Measurements from ENCODE around the gene GMPS.

The GMPS gene

GRCh38 chr3:155886915-155887314, 16.5 kb downstream of the GMPS start:
- no peak overlapping the region for H3K4me3 ChIP-seq (ENCODE audit: control insufficient read depth in 1 of 7, extremely low read depth in 1 of 7, insufficient read depth in 4 of 7, low read depth in 2 of 7, low read length in 6 of 7)
- DNase-seq, result no peak
- ChIA-PET POLR2A (no interaction called here), CTCF (interaction anchor here (0.6 to 1.8 kb wide), 4 partner anchors 9 to 151 kb away, joined by 3 to 6 read pairs (median 3); no protein-coding TSS in a partner anchor)
- H3K27me3 ChIP-seq (replicated peaks in 2 of 5; ENCODE audit: control insufficient read depth in 4 of 5, insufficient read depth in 5 of 5, low read length in 4 of 5), result no peaks in the 10 kb centered on the region
- no peak overlapping the region for H3K27ac ChIP-seq (ENCODE audit: insufficient read depth in 1 of 2, low read depth in 1 of 2, low read length in 2 of 2, poor library complexity in 1 of 2, severe bottlenecking in 2 of 2)
- peaks cover 0 to 22% (median 14%) of the 10 kb centered on the region in 4 experiments for H3K4me1 ChIP-seq (ENCODE audit: control extremely low read depth in 1 of 4, control insufficient read depth in 4 of 4, insufficient read depth in 4 of 4, low read length in 3 of 4)
- no peaks in the 10 kb centered on the region for H3K36me3 ChIP-seq (ENCODE audit: control insufficient read depth in 4 of 4, insufficient read depth in 4 of 4, low read length in 3 of 4)
- 100% methylated on average over 1 of the region's 1 CpG for WGBS (ENCODE audit: insufficient coverage)
- H3K9me3 ChIP-seq (ENCODE audit: control extremely low read depth in 1 of 5, control insufficient read depth in 4 of 5, insufficient read depth in 2 of 5, low read depth in 1 of 5, low read length in 4 of 5), result no peaks in the 10 kb centered on the region

DNA sequence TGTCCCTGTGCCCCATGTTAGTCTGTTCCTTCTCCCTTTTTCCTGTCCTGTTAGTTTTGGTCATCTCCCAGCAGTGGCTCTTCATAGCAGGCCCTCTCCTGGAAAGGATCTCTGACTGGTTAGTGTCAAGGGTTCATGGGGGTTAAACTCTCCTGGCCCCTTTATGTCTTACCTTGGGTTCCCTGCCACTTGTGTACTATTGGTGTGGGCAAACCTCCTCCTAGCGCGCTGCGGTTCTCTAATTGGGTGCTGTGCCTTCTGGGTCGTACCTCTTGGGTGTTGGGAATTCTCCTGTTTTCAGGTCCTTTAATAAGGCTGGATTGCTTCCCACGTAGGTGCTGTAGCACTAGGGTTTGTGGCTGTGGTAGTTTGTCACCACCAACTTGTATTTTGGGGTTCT, 18.8 kb downstream of the GMPS start:
- Histone ChIP-seq H3K9me3 (ENCODE audit: control extremely low read depth in 1 of 5, control insufficient read depth in 4 of 5, insufficient read depth in 2 of 5, low read depth in 1 of 5, low read length in 4 of 5) (no peaks in the 10 kb centered on the region), H3K27ac (ENCODE audit: insufficient read depth in 1 of 2, low read depth in 1 of 2, low read length in 2 of 2, poor library complexity in 1 of 2, severe bottlenecking in 2 of 2) (peak overlapping the region in 1 of 2 experiments; percentile 43), H3K4me3 (ENCODE audit: control insufficient read depth in 1 of 7, extremely low read depth in 1 of 7, insufficient read depth in 4 of 7, low read depth in 2 of 7, low read length in 6 of 7) (no peak overlapping the region), H3K4me1 (ENCODE audit: control extremely low read depth in 1 of 4, control insufficient read depth in 4 of 4, insufficient read depth in 4 of 4, low read length in 3 of 4) (peaks cover 0 to 22% (median 14%) of the 10 kb centered on the region in 4 experiments), H3K27me3 (replicated peaks in 2 of 5; ENCODE audit: control insufficient read depth in 4 of 5, insufficient read depth in 5 of 5, low read length in 4 of 5) (no peaks in the 10 kb centered on the region), H3K36me3 (ENCODE audit: control insufficient read depth in 4 of 4, insufficient read depth in 4 of 4, low read length in 3 of 4) (peaks cover 0 to 7% (median 4%) of the 10 kb centered on the region in 4 experiments)
- ChIA-PET CTCF (interaction anchor here (1.0 to 1.2 kb wide), 2 partner anchors 7 to 23 kb away, joined by 3 to 4 read pairs; no protein-coding TSS in a partner anchor), POLR2A (no interaction called here)
- DNase-seq, result no peak
- 100% methylated on average over 2 of the region's 5 CpGs for WGBS (ENCODE audit: insufficient coverage)

- POLR2A ChIA-PET, result no interaction called here
- Histone ChIP-seq H3K4me3 (ENCODE audit: control insufficient read depth in 1 of 7, extremely low read depth in 1 of 7, insufficient read depth in 4 of 7, low read depth in 2 of 7, low read length in 6 of 7) (peak overlapping the region in 1 of 7 experiments; percentile 48), H3K36me3 (ENCODE audit: control insufficient read depth in 4 of 4, insufficient read depth in 4 of 4, low read length in 3 of 4) (peaks cover 4 to 14% (median 9%) of the 10 kb centered on the region in 4 experiments), H3K9me3 (ENCODE audit: control extremely low read depth in 1 of 5, control insufficient read depth in 4 of 5, insufficient read depth in 2 of 5, low read depth in 1 of 5, low read length in 4 of 5) (no peaks in the 10 kb centered on the region), H3K27me3 (replicated peaks in 2 of 5; ENCODE audit: control insufficient read depth in 4 of 5, insufficient read depth in 5 of 5, low read length in 4 of 5) (no peaks in the 10 kb centered on the region), H3K4me1 (ENCODE audit: control extremely low read depth in 1 of 4, control insufficient read depth in 4 of 4, insufficient read depth in 4 of 4, low read length in 3 of 4) (peaks cover 0 to 22% (median 14%) of the 10 kb centered on the region in 4 experiments), H3K27ac (ENCODE audit: insufficient read depth in 1 of 2, low read depth in 1 of 2, low read length in 2 of 2, poor library complexity in 1 of 2, severe bottlenecking in 2 of 2) (peak overlapping the region in 1 of 2 experiments; percentile 72)
- DNase-seq, result peak in 1 of 3 donors; percentile 10
- CTCF ChIA-PET, result interaction anchor here (1.2 kb wide), 1 partner anchor 8 kb away, joined by 4 read pairs; no protein-coding TSS in a partner anchor
- WGBS (ENCODE audit: insufficient coverage), result no CpG with 5 or more reads among the region's 1 CpG
Observed at GRCh38 chr3:155889952-155890351, 19.5 kb downstream of the GMPS start.

DNA sequence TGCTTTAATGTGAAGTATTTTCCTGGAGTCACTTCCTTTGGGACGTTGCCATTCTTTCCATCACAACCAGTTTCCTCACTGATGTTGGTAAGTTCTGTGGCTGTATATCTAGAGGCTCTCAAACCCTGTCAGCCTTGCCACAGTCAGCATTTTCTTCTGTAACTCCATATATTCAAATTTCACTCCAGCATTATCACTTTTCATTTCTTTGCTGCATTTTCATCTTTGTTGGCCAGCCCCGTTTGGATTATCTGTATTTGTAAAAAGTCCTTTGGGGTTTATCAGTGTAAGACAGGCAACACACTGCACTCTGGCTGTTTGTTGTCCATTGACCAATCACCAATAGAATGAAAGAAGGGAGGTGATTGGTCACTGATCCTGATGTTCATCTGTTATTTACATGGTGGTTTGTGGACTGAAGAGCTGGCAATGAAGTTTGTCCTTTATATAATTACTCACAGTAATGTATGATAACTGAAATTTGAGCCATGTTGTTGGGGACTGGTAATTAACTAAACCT, 20.3 kb downstream of the GMPS start:
- H3K4me1 ChIP-seq (ENCODE audit: control extremely low read depth in 1 of 4, control insufficient read depth in 4 of 4, insufficient read depth in 4 of 4, low read length in 3 of 4), result peaks cover 0 to 22% (median 14%) of the 10 kb centered on the region in 4 experiments
- peak overlapping the region in 3 of 7 experiments; percentile 27 to 54 (median 48) for H3K4me3 ChIP-seq (ENCODE audit: control insufficient read depth in 1 of 7, extremely low read depth in 1 of 7, insufficient read depth in 4 of 7, low read depth in 2 of 7, low read length in 6 of 7)
- peaks cover 4 to 19% (median 15%) of the 10 kb centered on the region in 4 experiments for H3K36me3 ChIP-seq (ENCODE audit: control insufficient read depth in 4 of 4, insufficient read depth in 4 of 4, low read length in 3 of 4)
- POLR2A ChIA-PET, result no interaction called here
- no CpG with 5 or more reads among the region's 2 CpGs for WGBS (ENCODE audit: insufficient coverage)
- H3K27me3 ChIP-seq (replicated peaks in 2 of 5; ENCODE audit: control insufficient read depth in 4 of 5, insufficient read depth in 5 of 5, low read length in 4 of 5), result no peaks in the 10 kb centered on the region
- no peaks in the 10 kb centered on the region for H3K9me3 ChIP-seq (ENCODE audit: control extremely low read depth in 1 of 5, control insufficient read depth in 4 of 5, insufficient read depth in 2 of 5, low read depth in 1 of 5, low read length in 4 of 5)
- CTCF ChIA-PET, result no interaction called here
- H3K27ac ChIP-seq (ENCODE audit: insufficient read depth in 1 of 2, low read depth in 1 of 2, low read length in 2 of 2, poor library complexity in 1 of 2, severe bottlenecking in 2 of 2), result peak overlapping the region; percentile 4 to 72
- DNase-seq, result peak; percentile 60 to 85 (median 76)

DNA sequence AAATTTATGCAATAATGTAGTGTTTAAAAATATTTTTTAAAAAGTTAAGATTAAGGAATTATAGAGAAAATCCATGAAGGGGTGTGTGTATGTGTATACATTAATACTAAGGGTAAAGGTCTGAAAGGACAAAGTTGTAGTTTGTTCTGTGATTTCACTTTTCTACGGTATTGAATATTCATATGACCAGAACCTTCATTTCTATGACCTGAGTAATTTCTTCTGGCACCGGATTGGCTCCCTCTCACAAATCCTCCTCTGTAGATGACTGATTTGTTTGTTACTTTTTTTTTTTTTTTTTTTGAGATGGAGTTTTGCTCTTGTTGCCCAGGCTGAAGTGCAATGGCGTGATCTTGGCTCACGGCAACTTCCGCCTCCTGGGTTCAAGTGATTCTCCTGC, 20.9 kb downstream of the GMPS start:
- ChIA-PET CTCF (no interaction called here), POLR2A (no interaction called here)
- no peak for DNase-seq
- H3K27me3 ChIP-seq (replicated peaks in 2 of 5; ENCODE audit: control insufficient read depth in 4 of 5, insufficient read depth in 5 of 5, low read length in 4 of 5), result no peaks in the 10 kb centered on the region
- H3K4me1 ChIP-seq (ENCODE audit: control extremely low read depth in 1 of 4, control insufficient read depth in 4 of 4, insufficient read depth in 4 of 4, low read length in 3 of 4), result peaks cover 0 to 22% (median 14%) of the 10 kb centered on the region in 4 experiments
- H3K27ac ChIP-seq (ENCODE audit: insufficient read depth in 1 of 2, low read depth in 1 of 2, low read length in 2 of 2, poor library complexity in 1 of 2, severe bottlenecking in 2 of 2), result peak overlapping the region; percentile 4 to 72
- H3K36me3 ChIP-seq (ENCODE audit: control insufficient read depth in 4 of 4, insufficient read depth in 4 of 4, low read length in 3 of 4), result peaks cover 4 to 22% (median 16%) of the 10 kb centered on the region in 4 experiments
- no peaks in the 10 kb centered on the region for H3K9me3 ChIP-seq (ENCODE audit: control extremely low read depth in 1 of 5, control insufficient read depth in 4 of 5, insufficient read depth in 2 of 5, low read depth in 1 of 5, low read length in 4 of 5)
- WGBS (ENCODE audit: insufficient coverage), result no CpG with 5 or more reads among the region's 5 CpGs
- no peak overlapping the region for H3K4me3 ChIP-seq (ENCODE audit: control insufficient read depth in 1 of 7, extremely low read depth in 1 of 7, insufficient read depth in 4 of 7, low read depth in 2 of 7, low read length in 6 of 7)

- Histone ChIP-seq H3K27me3 (replicated peaks in 2 of 5; ENCODE audit: control insufficient read depth in 4 of 5, insufficient read depth in 5 of 5, low read length in 4 of 5) (no peaks in the 10 kb centered on the region), H3K9me3 (ENCODE audit: control extremely low read depth in 1 of 5, control insufficient read depth in 4 of 5, insufficient read depth in 2 of 5, low read depth in 1 of 5, low read length in 4 of 5) (no peaks in the 10 kb centered on the region), H3K4me3 (ENCODE audit: control insufficient read depth in 1 of 7, extremely low read depth in 1 of 7, insufficient read depth in 4 of 7, low read depth in 2 of 7, low read length in 6 of 7) (no peak overlapping the region), H3K4me1 (ENCODE audit: control extremely low read depth in 1 of 4, control insufficient read depth in 4 of 4, insufficient read depth in 4 of 4, low read length in 3 of 4) (peaks cover 0 to 6% (median 2%) of the 10 kb centered on the region in 4 experiments), H3K27ac (ENCODE audit: insufficient read depth in 1 of 2, low read depth in 1 of 2, low read length in 2 of 2, poor library complexity in 1 of 2, severe bottlenecking in 2 of 2) (no peak overlapping the region), H3K36me3 (ENCODE audit: control insufficient read depth in 4 of 4, insufficient read depth in 4 of 4, low read length in 3 of 4) (peaks cover 16 to 51% (median 35%) of the 10 kb centered on the region in 4 experiments)
- DNase-seq, result no peak
- ChIA-PET POLR2A (no interaction called here), CTCF (interaction anchor here (1.8 kb wide), 3 partner anchors 9 to 89 kb away, joined by 5 to 7 read pairs (median 6); partner anchors contain the start of gene C3orf33)
- 100% methylated on average over 6 of the region's 7 CpGs for WGBS (ENCODE audit: insufficient coverage)
Observed at GRCh38 chr3:155895379-155895900, 25.0 kb downstream of the GMPS start.

GRCh38 chr3:155906900-155907299, 36.5 kb downstream of the GMPS start:
- Histone ChIP-seq H3K27me3 (replicated peaks in 2 of 5; ENCODE audit: control insufficient read depth in 4 of 5, insufficient read depth in 5 of 5, low read length in 4 of 5) (no peaks in the 10 kb centered on the region), H3K9me3 (ENCODE audit: control extremely low read depth in 1 of 5, control insufficient read depth in 4 of 5, insufficient read depth in 2 of 5, low read depth in 1 of 5, low read length in 4 of 5) (no peaks in the 10 kb centered on the region), H3K27ac (ENCODE audit: insufficient read depth in 1 of 2, low read depth in 1 of 2, low read length in 2 of 2, poor library complexity in 1 of 2, severe bottlenecking in 2 of 2) (no peak overlapping the region), H3K36me3 (ENCODE audit: control insufficient read depth in 4 of 4, insufficient read depth in 4 of 4, low read length in 3 of 4) (peaks cover 17 to 63% (median 44%) of the 10 kb centered on the region in 4 experiments), H3K4me1 (ENCODE audit: control extremely low read depth in 1 of 4, control insufficient read depth in 4 of 4, insufficient read depth in 4 of 4, low read length in 3 of 4) (peaks cover 0 to 10% (median under 1%) of the 10 kb centered on the region in 4 experiments), H3K4me3 (ENCODE audit: control insufficient read depth in 1 of 7, extremely low read depth in 1 of 7, insufficient read depth in 4 of 7, low read depth in 2 of 7, low read length in 6 of 7) (no peak overlapping the region)
- no CpG with 5 or more reads among the region's 1 CpG for WGBS (ENCODE audit: insufficient coverage)
- CTCF ChIA-PET, result interaction anchor here (1.0 to 1.4 kb wide), 2 partner anchors 9 to 37 kb away, joined by 3 read pairs; partner anchors contain the start of gene GMPS
- POLR2A ChIA-PET, result no interaction called here
- DNase-seq, result no peak

All from common myeloid progenitor, CD34-positive (primary cell).